GM12878 (cell line): ENCODE measurements around the gene C2CD5. TPM values are rescaled to one million over a fixed set of nuclear protein-coding genes. Genes with fewer than 3 reads are reported as not detected.

Source experiments
- ATAC-seq: fragments of 200-7000 bp; cut with Tn5 transposase; 3 replicates; pipeline ENCODE4 v1.9.1; 2020; ENCODE audit warnings: mild to moderate bottlenecking, moderate library complexity
- BruUV-seq: library from RNA; stranded (reverse); fragments of 400-500 nt; replicated peaks from 2 replicates; lab custom pipeline; 2021; lab: Mats Ljungman, UMichigan
- CTCF ChIA-PET: fragments of 300-600 bp; sonication (Branson Sonifier 250); formaldehyde crosslinking; extraction: SDS; loops from one replicate; lab custom pipeline; 2021; ENCODE audit warnings: inconsistent platforms; lab: Yijun Ruan, JAX
- POLR2A ChIA-PET: fragments of 350-600 bp; formaldehyde crosslinking; extraction: SDS; loops from one replicate; lab custom pipeline; 2021; ENCODE audit warnings: inconsistent platforms; lab: Charles Lee
- RAD21 ChIA-PET: fragments of 300-600 bp; sonication (Branson Sonifier 250); formaldehyde crosslinking; loops from one replicate; lab custom pipeline; 2023; ENCODE audit warnings: antibody characterized with exemption; ENCODE audit not compliant: unreplicated experiment; lab: Charles Lee
- SMC1A ChIA-PET: fragments of 300-600 bp; sonication (Branson Sonifier 250); formaldehyde crosslinking; loops from one replicate; lab custom pipeline; 2023; ENCODE audit not compliant: unreplicated experiment, uncharacterized antibody; lab: Charles Lee
- DNase-seq: peaks from one replicate; pipeline ENCODE4 v3.0.0-alpha.2; 2011; ENCODE audit warnings: low read depth, low spot score
- FAIRE-seq: peaks from 3 replicates; lab custom pipeline; 2011; peaks lifted over from hg19 to GRCh38; lab: Jason Lieb, UNC
- H2AFZ ChIP-seq: 2 replicates; pipeline ENCODE4 v1.6.0; 2011; ENCODE audit warnings: low read depth, low read length, control low read depth; ENCODE audit not compliant: control insufficient read depth
- H3K27ac ChIP-seq: 2 replicates; pipeline ENCODE4 v1.5.1; 2011; ENCODE audit warnings: control low read depth; ENCODE audit not compliant: control insufficient read depth, insufficient read depth
- H3K27me3 ChIP-seq, 2 experiments: replicated peaks in 1 of 2; 2 replicates each; pipeline versions ENCODE4 v1.6.0 to v1.6.1; 2011; ENCODE audit warnings: low read length in 1 of 2; ENCODE audit not compliant: control insufficient read depth in 2 of 2, insufficient read depth in 2 of 2
- H3K36me3 ChIP-seq, 2 experiments: 2 replicates each; pipeline ENCODE4 v1.5.1; 2011; ENCODE audit warnings: low read length in 1 of 2; ENCODE audit not compliant: control insufficient read depth in 2 of 2, insufficient read depth in 2 of 2
- H3K4me1 ChIP-seq: 2 replicates; pipeline ENCODE4 v1.6.1; 2011; ENCODE audit warnings: mild to moderate bottlenecking, low read length, moderate library complexity, mixed read lengths; ENCODE audit not compliant: control insufficient read depth, insufficient read depth
- H3K4me2 ChIP-seq: 2 replicates; pipeline ENCODE4 v1.6.0; 2011; ENCODE audit warnings: control low read depth; ENCODE audit not compliant: control insufficient read depth, insufficient read depth
- H3K4me3 ChIP-seq: fragments of 200-600 bp; sonication (generic); 2 replicates; pipeline ENCODE4 v1.5.1; 2016
- H3K79me2 ChIP-seq: 2 replicates; pipeline ENCODE4 v1.6.0; 2011; ENCODE audit warnings: low read length; ENCODE audit not compliant: control insufficient read depth, insufficient read depth
- H3K9ac ChIP-seq: 2 replicates; pipeline ENCODE4 v1.8.0; 2011; ENCODE audit warnings: low read length, control low read depth, mixed read lengths; ENCODE audit not compliant: control insufficient read depth, insufficient read depth
- H3K9me3 ChIP-seq: replicated peaks from 3 replicates; pipeline ENCODE4 v1.5.1; 2011; ENCODE audit warnings: mild to moderate bottlenecking, low read length; ENCODE audit not compliant: control insufficient read depth, insufficient read depth
- H4K20me1 ChIP-seq: 2 replicates; pipeline ENCODE4 v1.6.0; 2011; ENCODE audit not compliant: control insufficient read depth, insufficient read depth
- CREB1 ChIP-seq: IDR thresholded peaks from 2 replicates; pipeline ENCODE4 v1.6.1; 2012; ENCODE audit warnings: low read depth, mild to moderate bottlenecking, inconsistent platforms
- DPF2 ChIP-seq: fragments of 450-650 bp; IDR thresholded peaks from 2 replicates; pipeline ENCODE4 v1.6.1; 2017; ENCODE audit warnings: mild to moderate bottlenecking
- ESRRA ChIP-seq: IDR thresholded peaks from 2 replicates; pipeline ENCODE4 v1.6.1; 2012; ENCODE audit warnings: mild to moderate bottlenecking, low read length, improper control_type of control experiment
- HDAC6 ChIP-seq: fragments of 200-600 bp; sonication (generic); IDR thresholded peaks from one replicate; pipeline ENCODE4 v1.8.0; 2017; ENCODE audit warnings: antibody characterized with exemption; ENCODE audit not compliant: unreplicated experiment
- IKZF2 ChIP-seq, 2 experiments: fragments of 450-650 bp; IDR thresholded peaks; 2 replicates each; pipeline ENCODE4 v1.6.1; 2017; ENCODE audit warnings: mild to moderate bottlenecking in 2 of 2, moderate library complexity in 2 of 2
- IRF5 ChIP-seq: fragments of 450-650 bp; IDR thresholded peaks from 2 replicates; pipeline ENCODE4 v1.6.1; 2017; ENCODE audit warnings: borderline replicate concordance
- JUNB ChIP-seq: IDR thresholded peaks from 2 replicates; pipeline ENCODE4 v1.6.1; 2016; ENCODE audit warnings: antibody characterized with exemption, mild to moderate bottlenecking
- KDM1A ChIP-seq: fragments of 200-600 bp; sonication (generic); IDR thresholded peaks from 2 replicates; pipeline ENCODE4 v1.6.1; 2016; ENCODE audit warnings: borderline replicate concordance
- NFIC ChIP-seq: IDR thresholded peaks from 2 replicates; pipeline ENCODE4 v1.6.1; 2012; ENCODE audit warnings: low read depth, mild to moderate bottlenecking, inconsistent platforms, low read length, moderate library complexity
- RAD51 ChIP-seq: fragments of 450-650 bp; IDR thresholded peaks from 2 replicates; pipeline ENCODE4 v1.6.1; 2016; ENCODE audit warnings: moderate library complexity, mild to moderate bottlenecking, inconsistent platforms
- RB1 ChIP-seq: fragments of 450-650 bp; formaldehyde crosslinking; IDR thresholded peaks from 2 replicates; pipeline ENCODE4 v1.6.1; 2017; ENCODE audit warnings: mild to moderate bottlenecking, borderline replicate concordance
- RFX5 ChIP-seq: IDR thresholded peaks from 2 replicates; pipeline ENCODE4 v1.6.1; 2011; ENCODE audit warnings: low read depth, low read length, improper control_type of control experiment
- SKIL ChIP-seq: fragments of 450-650 bp; IDR thresholded peaks from 2 replicates; pipeline ENCODE4 v1.6.1; 2017; ENCODE audit warnings: mild to moderate bottlenecking, low read depth, inconsistent platforms; ENCODE audit not compliant: poor library complexity, severe bottlenecking
- SMARCA5 ChIP-seq: fragments of 450-650 bp; IDR thresholded peaks from 2 replicates; pipeline ENCODE4 v1.6.1; 2017; ENCODE audit warnings: mild to moderate bottlenecking
- TAF1 ChIP-seq: IDR thresholded peaks from 2 replicates; pipeline ENCODE4 v1.6.1; 2011; ENCODE audit warnings: mild to moderate bottlenecking, low read depth, low read length, borderline replicate concordance
- TARDBP ChIP-seq: IDR thresholded peaks from 2 replicates; pipeline ENCODE4 v1.6.1; 2016; ENCODE audit warnings: borderline replicate concordance
- TCF3 ChIP-seq: IDR thresholded peaks from 2 replicates; pipeline ENCODE4 v1.6.1; 2012; ENCODE audit warnings: low read depth, mild to moderate bottlenecking, low read length, borderline replicate concordance; ENCODE audit not compliant: insufficient read depth
- WGBS: methylation state at CpG from one replicate; pipeline ENCODE4 v1.1.6; 2016; ENCODE audit warnings: low lambda C conversion rate; ENCODE audit not compliant: insufficient replicate concordance, insufficient coverage; ENCODE audit errors: missing lambda C conversion rate; 5-methylcytosine and 5-hydroxymethylcytosine counted together
- in situ Hi-C: fragments of 300-500 bp; cut with MboI; formaldehyde crosslinking; loops from 9 replicates; pipeline ENCODE4 v1.14.3; 2018; ENCODE audit warnings: mixed read lengths
- intact Hi-C: fragments of 100-400 bp; cut with micrococcal nuclease; formaldehyde crosslinking; loops from one replicate; pipeline ENCODE4 v1.14.2; 2022; ENCODE audit not compliant: unreplicated experiment
- polyA plus RNA-seq, 11 experiments: library from polyadenylated mRNA; depleted of rRNA in 4 of 11; unstranded in 6 of 11; stranded (reverse) in 5 of 11; fragments of >200 nt; fragmentation: Nextera tagmentation in 4 of 11; fragmentation: Illumina TruSeq in 1 of 11; extraction: Ambion mirVana in 4 of 11; extraction: Trizol in 1 of 11; gene quantifications; 1 replicate in 1 of 11; 2 replicates in 10 of 11; pipeline versions ENCODE4 v1.2.1 to v1.2.3, GENCODE V29; 2011 to 2016; ENCODE audit warnings: inconsistent platforms in 2 of 11, missing spikeins in 2 of 11, low read depth in 1 of 11
- total RNA-seq, 4 experiments: library from RNA; depleted of rRNA in 3 of 4; stranded (reverse); fragments of >200 nt in 3 of 4; fragmentation: Illumina TruSeq in 1 of 4; extraction: Trizol in 1 of 4; gene quantifications; 2 replicates each; pipeline versions ENCODE4 v1.2.1 to v1.2.3, GENCODE V29; 2013 to 2021
- TF ChIP-seq, protein P1 (sequence below): IDR thresholded peaks from 2 replicates; pipeline ENCODE4 v1.6.1; 2012; ENCODE audit warnings: low read depth, low read length, improper control_type of control experiment
- TF ChIP-seq, protein P2 (sequence below): fragments of 450-650 bp; IDR thresholded peaks from 2 replicates; pipeline ENCODE4 v1.6.1; 2017; ENCODE audit warnings: low read depth, mild to moderate bottlenecking, moderate library complexity
- TF ChIP-seq, protein P3 (sequence below): IDR thresholded peaks from 2 replicates; pipeline ENCODE4 v1.6.1; 2012; ENCODE audit warnings: low read depth, low read length, improper control_type of control experiment

Gene C2CD5
- total and polyA plus RNA-seq, 10 of the 15 experiments (the other 5 are each of a cell fraction or from before 2014, with no cell fraction given): 7.7 to 55.0 (median 27.0) TPM

DNA sequence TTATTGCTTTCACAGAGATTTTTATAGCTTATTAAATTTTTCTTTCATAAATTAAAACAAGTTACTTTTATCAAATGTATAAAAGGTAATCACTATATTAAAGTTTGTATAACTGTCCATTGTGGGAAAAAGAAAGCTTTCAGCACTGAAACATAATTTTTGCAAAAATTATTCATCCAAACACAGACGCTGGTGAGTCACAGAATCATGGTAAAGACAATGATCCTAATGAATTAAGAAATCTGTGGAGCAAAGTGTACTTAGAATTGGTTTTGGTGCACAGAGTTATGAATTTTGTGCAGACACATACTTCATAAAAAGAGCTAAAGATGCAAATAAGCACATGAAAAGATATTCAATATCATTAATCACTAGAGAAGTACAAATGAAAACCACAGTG, 31.7 kb upstream of the C2CD5 start:
- H3K9me3 ChIP-seq: no peaks in the 10 kb centered on the region
- ATAC-seq (no peak), DNase-seq (no peak), FAIRE-seq (no peak)
- H2AFZ ChIP-seq: no peak overlapping the region
- H3K79me2 ChIP-seq: no peaks in the 10 kb centered on the region
- no peak overlapping the region for H3K9ac ChIP-seq
- SMC1A ChIA-PET: interaction anchor here (1.5 kb wide), 1 partner anchor 101 kb away, joined by 3 read pairs; no protein-coding TSS in a partner anchor
- CTCF ChIA-PET: interaction anchor here (1.0 kb wide), 1 partner anchor 116 kb away, joined by 3 read pairs; no protein-coding TSS in a partner anchor
- in situ Hi-C loops: no loop called here
- no peaks in the 10 kb centered on the region for H3K36me3 ChIP-seq
- POLR2A ChIA-PET: no interaction called here
- no peaks in the 10 kb centered on the region for H4K20me1 ChIP-seq
- no peak overlapping the region for H3K4me3 ChIP-seq
- H3K4me2 ChIP-seq: no peak overlapping the region
- TF ChIP-seq NFIC (no peak), TAF1 (no peak), ESRRA (no peak), RAD51 (no peak), DPF2 (no peak), TCF3 (no peak), HDAC6 (no peak), CREB1 (no peak), IKZF2 (IDR thresholded peaks at IDR 0.05) (no peak), IRF5 (no peak), TARDBP (no peak), JUNB (no peak), RB1 (no peak), KDM1A (no peak), SKIL (no peak), RFX5 (no peak), SMARCA5 (no peak)
- TF ChIP-seq, protein P1, sequence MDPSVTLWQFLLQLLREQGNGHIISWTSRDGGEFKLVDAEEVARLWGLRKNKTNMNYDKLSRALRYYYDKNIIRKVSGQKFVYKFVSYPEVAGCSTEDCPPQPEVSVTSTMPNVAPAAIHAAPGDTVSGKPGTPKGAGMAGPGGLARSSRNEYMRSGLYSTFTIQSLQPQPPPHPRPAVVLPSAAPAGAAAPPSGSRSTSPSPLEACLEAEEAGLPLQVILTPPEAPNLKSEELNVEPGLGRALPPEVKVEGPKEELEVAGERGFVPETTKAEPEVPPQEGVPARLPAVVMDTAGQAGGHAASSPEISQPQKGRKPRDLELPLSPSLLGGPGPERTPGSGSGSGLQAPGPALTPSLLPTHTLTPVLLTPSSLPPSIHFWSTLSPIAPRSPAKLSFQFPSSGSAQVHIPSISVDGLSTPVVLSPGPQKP: no peak
- TF ChIP-seq, protein P2, sequence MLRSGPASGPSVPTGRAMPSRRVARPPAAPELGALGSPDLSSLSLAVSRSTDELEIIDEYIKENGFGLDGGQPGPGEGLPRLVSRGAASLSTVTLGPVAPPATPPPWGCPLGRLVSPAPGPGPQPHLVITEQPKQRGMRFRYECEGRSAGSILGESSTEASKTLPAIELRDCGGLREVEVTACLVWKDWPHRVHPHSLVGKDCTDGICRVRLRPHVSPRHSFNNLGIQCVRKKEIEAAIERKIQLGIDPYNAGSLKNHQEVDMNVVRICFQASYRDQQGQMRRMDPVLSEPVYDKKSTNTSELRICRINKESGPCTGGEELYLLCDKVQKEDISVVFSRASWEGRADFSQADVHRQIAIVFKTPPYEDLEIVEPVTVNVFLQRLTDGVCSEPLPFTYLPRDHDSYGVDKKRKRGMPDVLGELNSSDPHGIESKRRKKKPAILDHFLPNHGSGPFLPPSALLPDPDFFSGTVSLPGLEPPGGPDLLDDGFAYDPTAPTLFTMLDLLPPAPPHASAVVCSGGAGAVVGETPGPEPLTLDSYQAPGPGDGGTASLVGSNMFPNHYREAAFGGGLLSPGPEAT: no peak
- TF ChIP-seq, protein P3, sequence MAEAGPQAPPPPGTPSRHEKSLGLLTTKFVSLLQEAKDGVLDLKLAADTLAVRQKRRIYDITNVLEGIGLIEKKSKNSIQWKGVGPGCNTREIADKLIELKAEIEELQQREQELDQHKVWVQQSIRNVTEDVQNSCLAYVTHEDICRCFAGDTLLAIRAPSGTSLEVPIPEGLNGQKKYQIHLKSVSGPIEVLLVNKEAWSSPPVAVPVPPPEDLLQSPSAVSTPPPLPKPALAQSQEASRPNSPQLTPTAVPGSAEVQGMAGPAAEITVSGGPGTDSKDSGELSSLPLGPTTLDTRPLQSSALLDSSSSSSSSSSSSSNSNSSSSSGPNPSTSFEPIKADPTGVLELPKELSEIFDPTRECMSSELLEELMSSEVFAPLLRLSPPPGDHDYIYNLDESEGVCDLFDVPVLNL: no peak
- H3K4me1 ChIP-seq: no peaks in the 10 kb centered on the region
- BruUV-seq: no TSS peak
- intact Hi-C loops: no loop called here
- H3K27me3 ChIP-seq: no peaks in the 10 kb centered on the region
- WGBS: 61% methylated on average over 1 of the region's 1 CpG
- RAD21 ChIA-PET: no interaction called here
- no peak overlapping the region for H3K27ac ChIP-seq
